Cardiac fibroblast (primary cell): ENCODE measurements around the gene MBD1.
A peak's percentile ranks its signal among the peaks of the same experiment; 100 is the strongest.
"Not testable (repeated sequence)": the region's sequence is repeated elsewhere in the genome, so short reads cannot be mapped to it uniquely, and the experiment has no call there.

Experiments
- DNase-seq, 2 donors: peaks; one replicate each; pipeline versions ENCODE4 v3.0.0 to v3.0.0-alpha.2; 2010; ENCODE audit warnings: low read depth in 2 of 2
- H3K4me3 ChIP-seq, 2 donors: replicated peaks in 1 of 2; 1 replicate in 1 of 2; 2 replicates in 1 of 2; pipeline ENCODE4 v1.5.1; 2011; ENCODE audit warnings: low read depth in 2 of 2, low read length in 2 of 2, mild to moderate bottlenecking in 2 of 2, moderate library complexity in 1 of 2
- CTCF ChIP-seq: IDR thresholded peaks from one replicate; pipeline ENCODE4 v1.5.1; 2011; ENCODE audit warnings: low read depth, mild to moderate bottlenecking, low read length, inconsistent platforms

The MBD1 gene

GRCh38 chr18:50313031-50313607 lies 31.8 kb upstream of the MBD1 start:
- H3K4me3 ChIP-seq: no peak overlapping the region
- no peak for TF ChIP-seq CTCF
- no peak for DNase-seq

GRCh38 chr18:50312296-50313030 lies 31.1 kb upstream of the MBD1 start:
- no peak overlapping the region for H3K4me3 ChIP-seq
- DNase-seq: no peak
- TF ChIP-seq CTCF: no peak

GRCh38 chr18:50311650-50312049 lies 30.3 kb upstream of the MBD1 start:
- TF ChIP-seq CTCF: no peak
- no peak for DNase-seq
- H3K4me3 ChIP-seq: no peak overlapping the region

- TF ChIP-seq CTCF: no peak
- H3K4me3 ChIP-seq: no peak overlapping the region
- no peak for DNase-seq
These were observed 28.8 kb upstream of the MBD1 start for GRCh38 chr18:50310080-50310479.

GRCh38 chr18:50308851-50309250 lies 27.5 kb upstream of the MBD1 start:
- not testable (repeated sequence) for H3K4me3 ChIP-seq
- peak in 1 of 2 donors; percentile 11 for DNase-seq

GRCh38 chr18:50307738-50308470 lies 26.6 kb upstream of the MBD1 start:
- no peak for TF ChIP-seq CTCF
- H3K4me3 ChIP-seq: peak overlapping the region; percentile 53 to 59
- DNase-seq: peak; percentile 92 to 99

- peak overlapping the region; percentile 53 to 59 for H3K4me3 ChIP-seq
- no peak for TF ChIP-seq CTCF
- DNase-seq: no peak
These were observed 26.0 kb upstream of the MBD1 start for GRCh38 chr18:50307400-50307737.
